ENCODE measurements around the gene GDNF. TPM values are rescaled to one million over a fixed set of nuclear protein-coding genes. Genes with fewer than 3 reads are reported as not detected.
A peak's percentile ranks its signal among the peaks of the same experiment; 100 is the strongest.

Gene GDNF
- total and polyA plus RNA-seq, 2 experiments from 2014 or later = 0.13 to 0.17 TPM

GRCh38 chr5:37787742-37788141 lies 52.1 kb downstream of the GDNF start:
- no peak for DNase-seq (ENCODE audit: low spot score)
- H3K4me1 Mint-ChIP-seq = peaks cover 9% of the 10 kb centered on the region
- no peak overlapping the region for H3K4me3 ChIP-seq
- no peak overlapping the region; the same call in 1 of the 2 replicates for H2AFZ ChIP-seq
- H3K79me2 ChIP-seq (replicated peaks; ENCODE audit: insufficient read depth) = no peaks in the 10 kb centered on the region
- H3K27ac ChIP-seq (ENCODE audit: low read depth) = no peak overlapping the region
- H3K4me3 Mint-ChIP-seq = no peak overlapping the region
- no peaks in the 10 kb centered on the region for H3K36me3 ChIP-seq (ENCODE audit: insufficient read depth)
- H3K27me3 ChIP-seq (ENCODE audit: insufficient read depth) = no peaks in the 10 kb centered on the region
- ATAC-seq = no peak
- H3K27ac Mint-ChIP-seq = no peak overlapping the region
- peaks cover 1% of the 10 kb centered on the region for H3K27me3 Mint-ChIP-seq (ENCODE audit: insufficient read depth, low read depth, poor library complexity)
- no peaks in the 10 kb centered on the region for H3F3A ChIP-seq (replicated peaks; ENCODE audit: low read depth)
- H3K9me2 ChIP-seq (ENCODE audit: insufficient read depth) = peaks cover 7% of the 10 kb centered on the region
- TF ChIP-seq NANOG (IDR thresholded peaks at IDR 0.05; ENCODE audit: borderline replicate concordance) = no peak
- no peak for TF ChIP-seq POLR2AphosphoS5 (IDR thresholded peaks at IDR 0.05; ENCODE audit: low read depth)
- H3K4me2 ChIP-seq = no peak overlapping the region
- H3K4me1 ChIP-seq (ENCODE audit: insufficient read depth) = peaks cover 13% of the 10 kb centered on the region
- H3K36me3 Mint-ChIP-seq (ENCODE audit: low read depth) = peaks cover 27% of the 10 kb centered on the region
- H3K9me3 Mint-ChIP-seq = peaks cover 41% of the 10 kb centered on the region
- H4K20me1 ChIP-seq (replicated peaks; ENCODE audit: insufficient read depth) = no peaks in the 10 kb centered on the region

GRCh38 chr5:37786862-37787519 lies 52.9 kb downstream of the GDNF start:
- Histone ChIP-seq H3K27me3 (ENCODE audit: insufficient read depth) (no peaks in the 10 kb centered on the region), H3K79me2 (replicated peaks; ENCODE audit: insufficient read depth) (no peaks in the 10 kb centered on the region), H3K9me2 (ENCODE audit: insufficient read depth) (peaks cover 7% of the 10 kb centered on the region), H3K4me3 (no peak overlapping the region), H3K4me1 (ENCODE audit: insufficient read depth) (peaks cover 13% of the 10 kb centered on the region), H2AFZ (no peak overlapping the region; the same call in 1 of the 2 replicates), H3K27ac (ENCODE audit: low read depth) (peak overlapping the region; percentile 4; the same call in 1 of the 2 replicates), H3F3A (replicated peaks; ENCODE audit: low read depth) (no peaks in the 10 kb centered on the region), H3K4me2 (no peak overlapping the region), H3K36me3 (ENCODE audit: insufficient read depth) (no peaks in the 10 kb centered on the region), H4K20me1 (replicated peaks; ENCODE audit: insufficient read depth) (no peaks in the 10 kb centered on the region)
- ATAC-seq = no peak
- DNase-seq (ENCODE audit: low spot score) = no peak
- H3K36me3 Mint-ChIP-seq (ENCODE audit: low read depth) = peaks cover 27% of the 10 kb centered on the region
- H3K9me3 Mint-ChIP-seq = peaks cover 35% of the 10 kb centered on the region
- H3K27ac Mint-ChIP-seq = no peak overlapping the region
- H3K4me1 Mint-ChIP-seq = peaks cover 9% of the 10 kb centered on the region
- H3K27me3 Mint-ChIP-seq (ENCODE audit: insufficient read depth, low read depth, poor library complexity) = peaks cover 1% of the 10 kb centered on the region
- H3K4me3 Mint-ChIP-seq = no peak overlapping the region; the same call in 2 of the 3 replicates
- TF ChIP-seq ETS1 (IDR thresholded peaks at IDR 0.05) (no peak), ZNF331 (CRISPR knock-in tag; IDR thresholded peaks at IDR 0.05; ENCODE audit: low read depth) (no peak), STAT1 (IDR thresholded peaks at IDR 0.05; ENCODE audit: unreplicated experiment) (no peak), EZH2 (IDR thresholded peaks at IDR 0.05; ENCODE audit: low read depth, unreplicated experiment) (no peak), CTCF (conservative IDR thresholded peaks at IDR 0.05; ENCODE audit: low read depth in 2 of 2) (no peak), EZH2phosphoT487 (IDR thresholded peaks at IDR 0.05; ENCODE audit: unreplicated experiment) (no peak), ZNF114 (CRISPR knock-in tag; IDR thresholded peaks at IDR 0.05) (no peak), POLR2AphosphoS5 (IDR thresholded peaks at IDR 0.05; ENCODE audit: low read depth) (no peak), ZNF462 (CRISPR knock-in tag; IDR thresholded peaks at IDR 0.05) (no peak), NANOG (IDR thresholded peaks at IDR 0.05; ENCODE audit: borderline replicate concordance) (no peak), CREB1 (CRISPR knock-in tag; IDR thresholded peaks at IDR 0.05; ENCODE audit: low read depth) (no peak)
